ENCODE data around the gene WWC2. TPM values are rescaled to one million over a fixed set of nuclear protein-coding genes. Genes with fewer than 3 reads are reported as not detected.

WWC2 gene
- total and polyA plus RNA-seq, 2 experiments from 2014 or later: 50.5 to 74.2 TPM

DNA sequence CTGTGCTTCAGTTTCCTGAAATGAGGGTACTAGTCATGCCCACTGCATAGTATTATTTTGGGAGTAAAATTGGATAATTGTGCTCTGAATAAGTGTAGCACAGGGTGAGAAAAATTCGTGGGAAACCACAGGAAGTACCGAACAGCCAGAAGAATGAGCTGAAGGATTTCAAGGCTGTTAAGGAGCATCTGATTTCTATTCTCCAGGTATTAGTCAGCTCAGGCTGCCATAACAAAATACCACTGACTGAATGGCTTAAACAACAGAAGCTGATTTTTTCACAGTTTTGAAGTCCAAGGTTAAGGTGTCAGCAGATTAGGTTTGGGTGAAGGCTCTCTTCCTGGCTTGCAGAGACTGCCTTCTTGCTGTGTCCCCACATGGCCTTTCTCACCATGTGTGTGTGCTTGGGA, 41.9 kb downstream of the WWC2 start:
- peaks cover 71% of the 10 kb centered on the region for H3K4me1 Mint-ChIP-seq

More for the DNA sequence above, 41.9 kb downstream of the WWC2 start:
- H2AFZ ChIP-seq: no peak overlapping the region
- H3K36me3 ChIP-seq (ENCODE audit: insufficient read depth): no peaks in the 10 kb centered on the region
- Mint-ChIP-seq H3K9me3 (no peaks in the 10 kb centered on the region), H3K27me3 (ENCODE audit: insufficient read depth, low read depth, poor library complexity) (no peaks in the 10 kb centered on the region), H3K36me3 (ENCODE audit: low read depth) (peaks cover 4% of the 10 kb centered on the region; the same call in 2 of the 3 replicates), H3K4me3 (no peak overlapping the region), H3K27ac (no peak overlapping the region)
- TF ChIP-seq EZH2phosphoT487 (IDR thresholded peaks at IDR 0.05; ENCODE audit: unreplicated experiment) (no peak), REST (IDR thresholded peaks at IDR 0.05; ENCODE audit: unreplicated experiment) (no peak), STAT1 (IDR thresholded peaks at IDR 0.05; ENCODE audit: unreplicated experiment) (no peak), ZNF331 (CRISPR knock-in tag; IDR thresholded peaks at IDR 0.05; ENCODE audit: low read depth) (no peak), POLR2AphosphoS5 (IDR thresholded peaks at IDR 0.05; ENCODE audit: low read depth) (no peak), NANOG (IDR thresholded peaks at IDR 0.05; ENCODE audit: borderline replicate concordance) (no peak), CREB1 (CRISPR knock-in tag; IDR thresholded peaks at IDR 0.05; ENCODE audit: low read depth) (no peak), ZNF114 (CRISPR knock-in tag; IDR thresholded peaks at IDR 0.05) (no peak), JUNB (IDR thresholded peaks at IDR 0.05; ENCODE audit: unreplicated experiment) (no peak), EZH2 (IDR thresholded peaks at IDR 0.05; ENCODE audit: low read depth, unreplicated experiment) (no peak)
- TF ChIP-seq, protein P1, sequence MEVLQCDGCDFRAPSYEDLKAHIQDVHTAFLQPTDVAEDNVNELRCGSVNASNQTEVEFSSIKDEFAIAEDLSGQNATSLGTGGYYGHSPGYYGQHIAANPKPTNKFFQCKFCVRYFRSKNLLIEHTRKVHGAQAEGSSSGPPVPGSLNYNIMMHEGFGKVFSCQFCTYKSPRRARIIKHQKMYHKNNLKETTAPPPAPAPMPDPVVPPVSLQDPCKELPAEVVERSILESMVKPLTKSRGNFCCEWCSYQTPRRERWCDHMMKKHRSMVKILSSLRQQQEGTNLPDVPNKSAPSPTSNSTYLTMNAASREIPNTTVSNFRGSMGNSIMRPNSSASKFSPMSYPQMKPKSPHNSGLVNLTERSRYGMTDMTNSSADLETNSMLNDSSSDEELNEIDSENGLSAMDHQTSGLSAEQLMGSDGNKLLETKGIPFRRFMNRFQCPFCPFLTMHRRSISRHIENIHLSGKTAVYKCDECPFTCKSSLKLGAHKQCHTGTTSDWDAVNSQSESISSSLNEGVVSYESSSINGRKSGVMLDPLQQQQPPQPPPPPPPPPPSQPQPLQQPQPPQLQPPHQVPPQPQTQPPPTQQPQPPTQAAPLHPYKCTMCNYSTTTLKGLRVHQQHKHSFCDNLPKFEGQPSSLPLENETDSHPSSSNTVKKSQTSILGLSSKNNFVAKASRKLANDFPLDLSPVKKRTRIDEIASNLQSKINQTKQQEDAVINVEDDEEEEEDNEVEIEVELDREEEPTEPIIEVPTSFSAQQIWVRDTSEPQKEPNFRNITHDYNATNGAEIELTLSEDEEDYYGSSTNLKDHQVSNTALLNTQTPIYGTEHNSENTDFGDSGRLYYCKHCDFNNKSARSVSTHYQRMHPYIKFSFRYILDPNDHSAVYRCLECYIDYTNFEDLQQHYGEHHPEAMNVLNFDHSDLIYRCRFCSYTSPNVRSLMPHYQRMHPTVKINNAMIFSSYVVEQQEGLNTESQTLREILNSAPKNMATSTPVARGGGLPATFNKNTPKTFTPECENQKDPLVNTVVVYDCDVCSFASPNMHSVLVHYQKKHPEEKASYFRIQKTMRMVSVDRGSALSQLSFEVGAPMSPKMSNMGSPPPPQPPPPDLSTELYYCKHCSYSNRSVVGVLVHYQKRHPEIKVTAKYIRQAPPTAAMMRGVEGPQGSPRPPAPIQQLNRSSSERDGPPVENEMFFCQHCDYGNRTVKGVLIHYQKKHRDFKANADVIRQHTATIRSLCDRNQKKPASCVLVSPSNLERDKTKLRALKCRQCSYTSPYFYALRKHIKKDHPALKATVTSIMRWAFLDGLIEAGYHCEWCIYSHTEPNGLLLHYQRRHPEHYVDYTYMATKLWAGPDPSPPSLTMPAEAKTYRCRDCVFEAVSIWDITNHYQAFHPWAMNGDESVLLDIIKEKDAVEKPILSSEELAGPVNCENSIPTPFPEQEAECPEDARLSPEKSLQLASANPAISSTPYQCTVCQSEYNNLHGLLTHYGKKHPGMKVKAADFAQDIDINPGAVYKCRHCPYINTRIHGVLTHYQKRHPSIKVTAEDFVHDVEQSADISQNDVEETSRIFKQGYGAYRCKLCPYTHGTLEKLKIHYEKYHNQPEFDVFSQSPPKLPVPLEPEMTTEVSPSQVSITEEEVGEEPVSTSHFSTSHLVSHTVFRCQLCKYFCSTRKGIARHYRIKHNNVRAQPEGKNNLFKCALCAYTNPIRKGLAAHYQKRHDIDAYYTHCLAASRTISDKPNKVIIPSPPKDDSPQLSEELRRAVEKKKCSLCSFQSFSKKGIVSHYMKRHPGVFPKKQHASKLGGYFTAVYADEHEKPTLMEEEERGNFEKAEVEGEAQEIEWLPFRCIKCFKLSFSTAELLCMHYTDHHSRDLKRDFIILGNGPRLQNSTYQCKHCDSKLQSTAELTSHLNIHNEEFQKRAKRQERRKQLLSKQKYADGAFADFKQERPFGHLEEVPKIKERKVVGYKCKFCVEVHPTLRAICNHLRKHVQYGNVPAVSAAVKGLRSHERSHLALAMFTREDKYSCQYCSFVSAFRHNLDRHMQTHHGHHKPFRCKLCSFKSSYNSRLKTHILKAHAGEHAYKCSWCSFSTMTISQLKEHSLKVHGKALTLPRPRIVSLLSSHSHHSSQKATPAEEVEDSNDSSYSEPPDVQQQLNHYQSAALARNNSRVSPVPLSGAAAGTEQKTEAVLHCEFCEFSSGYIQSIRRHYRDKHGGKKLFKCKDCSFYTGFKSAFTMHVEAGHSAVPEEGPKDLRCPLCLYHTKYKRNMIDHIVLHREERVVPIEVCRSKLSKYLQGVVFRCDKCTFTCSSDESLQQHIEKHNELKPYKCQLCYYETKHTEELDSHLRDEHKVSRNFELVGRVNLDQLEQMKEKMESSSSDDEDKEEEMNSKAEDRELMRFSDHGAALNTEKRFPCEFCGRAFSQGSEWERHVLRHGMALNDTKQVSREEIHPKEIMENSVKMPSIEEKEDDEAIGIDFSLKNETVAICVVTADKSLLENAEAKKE (CRISPR knock-in tag; IDR thresholded peaks at IDR 0.05): no peak
- TF ChIP-seq, protein P2, sequence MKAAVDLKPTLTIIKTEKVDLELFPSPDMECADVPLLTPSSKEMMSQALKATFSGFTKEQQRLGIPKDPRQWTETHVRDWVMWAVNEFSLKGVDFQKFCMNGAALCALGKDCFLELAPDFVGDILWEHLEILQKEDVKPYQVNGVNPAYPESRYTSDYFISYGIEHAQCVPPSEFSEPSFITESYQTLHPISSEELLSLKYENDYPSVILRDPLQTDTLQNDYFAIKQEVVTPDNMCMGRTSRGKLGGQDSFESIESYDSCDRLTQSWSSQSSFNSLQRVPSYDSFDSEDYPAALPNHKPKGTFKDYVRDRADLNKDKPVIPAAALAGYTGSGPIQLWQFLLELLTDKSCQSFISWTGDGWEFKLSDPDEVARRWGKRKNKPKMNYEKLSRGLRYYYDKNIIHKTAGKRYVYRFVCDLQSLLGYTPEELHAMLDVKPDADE (IDR thresholded peaks at IDR 0.05): no peak
- TF ChIP-seq, protein P3, sequence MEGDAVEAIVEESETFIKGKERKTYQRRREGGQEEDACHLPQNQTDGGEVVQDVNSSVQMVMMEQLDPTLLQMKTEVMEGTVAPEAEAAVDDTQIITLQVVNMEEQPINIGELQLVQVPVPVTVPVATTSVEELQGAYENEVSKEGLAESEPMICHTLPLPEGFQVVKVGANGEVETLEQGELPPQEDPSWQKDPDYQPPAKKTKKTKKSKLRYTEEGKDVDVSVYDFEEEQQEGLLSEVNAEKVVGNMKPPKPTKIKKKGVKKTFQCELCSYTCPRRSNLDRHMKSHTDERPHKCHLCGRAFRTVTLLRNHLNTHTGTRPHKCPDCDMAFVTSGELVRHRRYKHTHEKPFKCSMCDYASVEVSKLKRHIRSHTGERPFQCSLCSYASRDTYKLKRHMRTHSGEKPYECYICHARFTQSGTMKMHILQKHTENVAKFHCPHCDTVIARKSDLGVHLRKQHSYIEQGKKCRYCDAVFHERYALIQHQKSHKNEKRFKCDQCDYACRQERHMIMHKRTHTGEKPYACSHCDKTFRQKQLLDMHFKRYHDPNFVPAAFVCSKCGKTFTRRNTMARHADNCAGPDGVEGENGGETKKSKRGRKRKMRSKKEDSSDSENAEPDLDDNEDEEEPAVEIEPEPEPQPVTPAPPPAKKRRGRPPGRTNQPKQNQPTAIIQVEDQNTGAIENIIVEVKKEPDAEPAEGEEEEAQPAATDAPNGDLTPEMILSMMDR (conservative IDR thresholded peaks at IDR 0.05; ENCODE audit: low read depth in 2 of 2): no peak
- H3K79me2 ChIP-seq (replicated peaks; ENCODE audit: insufficient read depth): peaks cover 100% of the 10 kb centered on the region
- H3K4me3 ChIP-seq: no peak overlapping the region
- H3K27ac ChIP-seq (ENCODE audit: low read depth): no peak overlapping the region; the same call in 1 of the 2 replicates
- ATAC-seq (peak; percentile 25; the same call in 2 of the 3 replicates), DNase-seq (ENCODE audit: low spot score) (no peak)
- H3K4me1 ChIP-seq (ENCODE audit: insufficient read depth): peaks cover 48% of the 10 kb centered on the region
- H3F3A ChIP-seq (replicated peaks; ENCODE audit: low read depth): no peaks in the 10 kb centered on the region
- H3K9me2 ChIP-seq (ENCODE audit: insufficient read depth): no peaks in the 10 kb centered on the region
- no peak overlapping the region for H3K4me2 ChIP-seq
- peaks cover 76% of the 10 kb centered on the region for H4K20me1 ChIP-seq (replicated peaks; ENCODE audit: insufficient read depth)
- H3K27me3 ChIP-seq (ENCODE audit: insufficient read depth): no peaks in the 10 kb centered on the region
